Skin of body (tissue), 2 donors: ENCODE results near the gene NUDT6. TPM values are rescaled to one million over a fixed set of nuclear protein-coding genes. Genes with fewer than 3 reads are reported as not detected.
"Not testable (repeated sequence)": the region's sequence is repeated elsewhere in the genome, so short reads cannot be mapped to it uniquely, and the experiment has no call there.

ENCODE experiments used
- DNase-seq: peaks from one replicate; lab custom pipeline; 2025; lab: John Stamatoyannopoulos, UW
- total RNA-seq: library from RNA; depleted of rRNA; stranded (reverse); fragments of >200 nt; gene quantifications from one replicate; pipeline ENCODE4 v1.2.3, GENCODE V29; 2014

NUDT6 gene
- total RNA-seq, 1 donor from 2014 or later = 7.2 TPM

GRCh38 chr4:122876456-122876855 lies 45.9 kb downstream of the NUDT6 start:
- DNase-seq = no peak

GRCh38 chr4:122875949-122876348 lies 46.4 kb downstream of the NUDT6 start:
- no peak for DNase-seq

- DNase-seq = no peak
Observed at GRCh38 chr4:122873821-122874593, 48.4 kb downstream of the NUDT6 start.

GRCh38 chr4:122873146-122873545 lies 49.3 kb downstream of the NUDT6 start:
- DNase-seq = no peak

GRCh38 chr4:122868235-122868634 lies 54.2 kb downstream of the NUDT6 start:
- DNase-seq = not testable (repeated sequence)

- no peak for DNase-seq
Observed at GRCh38 chr4:122865425-122865824, 57.0 kb downstream of the NUDT6 start.

GRCh38 chr4:122863639-122864038 lies 58.8 kb downstream of the NUDT6 start:
- DNase-seq = no peak

GRCh38 chr4:122861172-122861943 lies 61.0 kb downstream of the NUDT6 start:
- no peak for DNase-seq

GRCh38 chr4:122858705-122859104 lies 63.7 kb downstream of the NUDT6 start:
- DNase-seq = no peak

GRCh38 chr4:122857160-122857559 lies 65.2 kb downstream of the NUDT6 start:
- no peak for DNase-seq

GRCh38 chr4:122855353-122855890 lies 67.0 kb downstream of the NUDT6 start:
- no peak for DNase-seq

GRCh38 chr4:122854447-122855352 lies 67.7 kb downstream of the NUDT6 start:
- peak; percentile 71 for DNase-seq

GRCh38 chr4:122851568-122851967 lies 70.8 kb downstream of the NUDT6 start:
- DNase-seq = no peak

- not testable (repeated sequence) for DNase-seq
Observed at GRCh38 chr4:122849789-122850188, 72.6 kb downstream of the NUDT6 start.

- no peak for DNase-seq
Observed at GRCh38 chr4:122847931-122848330, 74.5 kb downstream of the NUDT6 start.

GRCh38 chr4:122845760-122846159 lies 76.6 kb downstream of the NUDT6 start:
- no peak for DNase-seq

- no peak for DNase-seq
Observed at GRCh38 chr4:122845066-122845465, 77.3 kb downstream of the NUDT6 start.

GRCh38 chr4:122844391-122844790 lies 78.0 kb downstream of the NUDT6 start:
- not testable (repeated sequence) for DNase-seq

GRCh38 chr4:122842984-122843531 lies 79.3 kb downstream of the NUDT6 start:
- no peak for DNase-seq
